ENCODE data around the gene FXYD5. TPM values are rescaled to one million over a fixed set of nuclear protein-coding genes. Genes with fewer than 3 reads are reported as not detected.

Gene FXYD5
- total RNA-seq, 2 experiments from 2014 or later: 455 to 524 TPM

GRCh38 chr19:35209646-35210045, 55.1 kb downstream of the FXYD5 start:
- Mint-ChIP-seq H3K9me3 (peaks cover 8% of the 10 kb centered on the region), H3K36me3 (ENCODE audit: low read depth) (peaks cover 16% of the 10 kb centered on the region), H3K27ac (peak overlapping the region; percentile 86), H3K4me3 (no peak overlapping the region), H3K4me1 (peaks cover 91% of the 10 kb centered on the region), H3K27me3 (no peaks in the 10 kb centered on the region)
- ChIA-PET POLR2A (no interaction called here), CTCF (no interaction called here)
- no peak for DNase-seq

- peak; percentile 89 for DNase-seq
- Mint-ChIP-seq H3K36me3 (ENCODE audit: low read depth) (peaks cover 16% of the 10 kb centered on the region), H3K4me1 (peaks cover 87% of the 10 kb centered on the region), H3K4me3 (peak overlapping the region; percentile 53), H3K9me3 (peaks cover 8% of the 10 kb centered on the region), H3K27me3 (no peaks in the 10 kb centered on the region), H3K27ac (peak overlapping the region; percentile 99)
- POLR2A ChIA-PET: interaction anchor here (0.6 kb wide), 1 partner anchor 11 kb away, joined by 3 read pairs; no protein-coding TSS in a partner anchor
- CTCF ChIA-PET: interaction anchor here (1.6 to 1.9 kb wide), 2 partner anchors 70 to 76 kb away, joined by 4 to 5 read pairs; no protein-coding TSS in a partner anchor
Measured at GRCh38 chr19:35211545-35212230, 57.2 kb downstream of the FXYD5 start.

- ChIA-PET POLR2A (no interaction called here), CTCF (interaction anchor here (1.6 to 1.9 kb wide), 2 partner anchors 71 to 76 kb away, joined by 4 to 5 read pairs; no protein-coding TSS in a partner anchor)
- H3K4me3 Mint-ChIP-seq: peak overlapping the region; percentile 53
- no peak for DNase-seq
- H3K9me3 Mint-ChIP-seq: peaks cover 10% of the 10 kb centered on the region
- H3K27ac Mint-ChIP-seq: peak overlapping the region; percentile 99
- peaks cover 19% of the 10 kb centered on the region for H3K36me3 Mint-ChIP-seq (ENCODE audit: low read depth)
- H3K4me1 Mint-ChIP-seq: peaks cover 86% of the 10 kb centered on the region
- no peaks in the 10 kb centered on the region for H3K27me3 Mint-ChIP-seq
Measured at GRCh38 chr19:35212241-35212640, 57.7 kb downstream of the FXYD5 start.

GRCh38 chr19:35213663-35214632, 59.4 kb downstream of the FXYD5 start:
- Mint-ChIP-seq H3K9me3 (peaks cover 10% of the 10 kb centered on the region), H3K4me1 (peaks cover 75% of the 10 kb centered on the region), H3K4me3 (peak overlapping the region; percentile 16), H3K27ac (peak overlapping the region; percentile 99), H3K27me3 (no peaks in the 10 kb centered on the region), H3K36me3 (ENCODE audit: low read depth) (peaks cover 14% of the 10 kb centered on the region)
- peak; percentile 87 for DNase-seq
- ChIA-PET CTCF (interaction anchor here (0.9 to 1.2 kb wide), 4 partner anchors 9 to 73 kb away, joined by 3 read pairs; no protein-coding TSS in a partner anchor), POLR2A (no interaction called here)

- no peak overlapping the region for H3K4me3 Mint-ChIP-seq
- POLR2A ChIA-PET: no interaction called here
Measured at GRCh38 chr19:35214766-35215422, 60.4 kb downstream of the FXYD5 start.

GRCh38 chr19:35216016-35216832, 61.7 kb downstream of the FXYD5 start:
- H3K27me3 Mint-ChIP-seq: no peaks in the 10 kb centered on the region
- ChIA-PET CTCF (interaction anchor here (0.7 to 1.9 kb wide), 5 partner anchors 10 to 75 kb away, joined by 3 to 13 read pairs (median 3); partner anchors contain the start of gene FXYD7), POLR2A (no interaction called here)
- H3K9me3 Mint-ChIP-seq: peaks cover 19% of the 10 kb centered on the region
- H3K4me3 Mint-ChIP-seq: no peak overlapping the region
- DNase-seq: no peak
- H3K4me1 Mint-ChIP-seq: peaks cover 67% of the 10 kb centered on the region
- peak overlapping the region; percentile 74 for H3K27ac Mint-ChIP-seq
- peaks cover 16% of the 10 kb centered on the region for H3K36me3 Mint-ChIP-seq (ENCODE audit: low read depth)

More at GRCh38 chr19:35214766-35215422, 60.4 kb downstream of the FXYD5 start:
- Mint-ChIP-seq H3K9me3 (peaks cover 13% of the 10 kb centered on the region), H3K27ac (peak overlapping the region; percentile 99), H3K36me3 (ENCODE audit: low read depth) (peaks cover 13% of the 10 kb centered on the region), H3K27me3 (no peaks in the 10 kb centered on the region), H3K4me1 (peaks cover 70% of the 10 kb centered on the region)
- no peak for DNase-seq
- CTCF ChIA-PET: interaction anchor here (1.1 kb wide), 2 partner anchors 8 to 74 kb away, joined by 3 read pairs; no protein-coding TSS in a partner anchor

- Mint-ChIP-seq H3K4me3 (no peak overlapping the region), H3K36me3 (ENCODE audit: low read depth) (peaks cover 15% of the 10 kb centered on the region), H3K9me3 (peaks cover 19% of the 10 kb centered on the region), H3K27me3 (no peaks in the 10 kb centered on the region), H3K27ac (peak overlapping the region; percentile 33), H3K4me1 (peaks cover 60% of the 10 kb centered on the region)
- ChIA-PET POLR2A (interaction anchor here (0.6 kb wide), 1 partner anchor 16 kb away, joined by 3 read pairs; no protein-coding TSS in a partner anchor), CTCF (interaction anchor here (0.6 to 1.9 kb wide), 6 partner anchors 9 to 75 kb away, joined by 3 to 13 read pairs (median 3); partner anchors contain the start of gene FXYD7)
- DNase-seq: peak; percentile 69
Measured at GRCh38 chr19:35216833-35217648, 62.5 kb downstream of the FXYD5 start.

- no peak for DNase-seq
- Mint-ChIP-seq H3K4me3 (no peak overlapping the region), H3K27ac (peak overlapping the region; percentile 33), H3K36me3 (ENCODE audit: low read depth) (peaks cover 13% of the 10 kb centered on the region), H3K9me3 (peaks cover 19% of the 10 kb centered on the region), H3K27me3 (no peaks in the 10 kb centered on the region), H3K4me1 (peaks cover 54% of the 10 kb centered on the region)
- CTCF ChIA-PET: interaction anchor here (1.3 to 1.9 kb wide), 2 partner anchors 8 to 76 kb away, joined by 5 to 13 read pairs; no protein-coding TSS in a partner anchor
- POLR2A ChIA-PET: interaction anchor here (0.6 kb wide), 1 partner anchor 15 kb away, joined by 3 read pairs; no protein-coding TSS in a partner anchor
Measured at GRCh38 chr19:35217649-35217990, 63.1 kb downstream of the FXYD5 start.

GRCh38 chr19:35219008-35219407, 64.5 kb downstream of the FXYD5 start:
- peaks cover 13% of the 10 kb centered on the region for H3K36me3 Mint-ChIP-seq (ENCODE audit: low read depth)
- no peaks in the 10 kb centered on the region for H3K27me3 Mint-ChIP-seq
- H3K27ac Mint-ChIP-seq: no peak overlapping the region
- POLR2A ChIA-PET: no interaction called here
- no peak overlapping the region for H3K4me3 Mint-ChIP-seq
- peaks cover 49% of the 10 kb centered on the region for H3K4me1 Mint-ChIP-seq
- no peak for DNase-seq
- CTCF ChIA-PET: no interaction called here
- H3K9me3 Mint-ChIP-seq: peaks cover 19% of the 10 kb centered on the region

Measured in activated CD4-positive, alpha-beta T cell treated with anti-CD3 and anti-CD28 coated beads, Interleukin-2, amount 10 ng/mL, durations not matched to agents 7 days and 5 days (primary cell).